Sigmoid colon (tissue), 4 donors: ENCODE results near the gene PRKD1.

Experiments used
- CTCF ChIP-seq, 4 experiments: fragments of 450-650 bp in 3 of 4; fragments of 200-600 bp in 1 of 4; IDR thresholded peaks; one replicate each; pipeline ENCODE4 v1.5.1; 2016 to 2019; ENCODE audit warnings: antibody characterized with exemption in 4 of 4, mild to moderate bottlenecking in 3 of 4, moderate library complexity in 2 of 4
- EP300 ChIP-seq, 4 donors: sonication (generic); formaldehyde crosslinking; IDR thresholded peaks; one replicate each; pipeline ENCODE4 v1.6.1; 2017; ENCODE audit warnings: antibody characterized with exemption in 4 of 4

- TF ChIP-seq CTCF (IDR thresholded peaks at IDR 0.05) (no peak), EP300 (IDR thresholded peaks at IDR 0.05) (no peak)
Observed at GRCh38 chr14:29928117-29928640, 532 bp upstream of the PRKD1 start.
